H7 (cell line): ENCODE measurements around the gene CEP170. TPM values are rescaled to one million over a fixed set of nuclear protein-coding genes. Genes with fewer than 3 reads are reported as not detected.

ENCODE experiments used
- DNase-seq: peaks from one replicate; pipeline ENCODE4 v3.0.0; 2012
- H3K27me3 ChIP-seq: 2 replicates; pipeline ENCODE4 v1.6.0; 2011; ENCODE audit warnings: mild to moderate bottlenecking, low read length; ENCODE audit not compliant: control insufficient read depth, insufficient read depth
- H3K36me3 ChIP-seq: replicated peaks from 2 replicates; pipeline ENCODE4 v1.5.1; 2011; ENCODE audit warnings: low read length; ENCODE audit not compliant: control insufficient read depth, insufficient read depth
- H3K4me3 ChIP-seq: 2 replicates; pipeline ENCODE4 v1.5.1; 2011; ENCODE audit warnings: low read depth, mild to moderate bottlenecking, control low read depth, low read length, moderate library complexity; ENCODE audit not compliant: insufficient read depth
- total RNA-seq: library from RNA; depleted of rRNA; stranded (reverse); fragments of >200 nt; shearing (Covaris generic); gene quantifications from 2 replicates; pipeline ENCODE4 v1.2.3, GENCODE V29; 2014

Gene CEP170
- total RNA-seq, 1 experiment from 2014 or later = 113 TPM

- no peak overlapping the region for H3K4me3 ChIP-seq
Observed at GRCh38 chr1:243257189-243257588, 2.1 kb upstream of the CEP170 start.

GRCh38 chr1:243256590-243256989, 1.5 kb upstream of the CEP170 start:
- DNase-seq = no peak
- Histone ChIP-seq H3K36me3 (no peaks in the 10 kb centered on the region), H3K4me3 (peak overlapping the region; percentile 75), H3K27me3 (no peaks in the 10 kb centered on the region)

More at GRCh38 chr1:243257189-243257588, 2.1 kb upstream of the CEP170 start:
- no peaks in the 10 kb centered on the region for H3K36me3 ChIP-seq
- no peaks in the 10 kb centered on the region for H3K27me3 ChIP-seq
- DNase-seq = no peak

- Histone ChIP-seq H3K27me3 (no peaks in the 10 kb centered on the region), H3K36me3 (no peaks in the 10 kb centered on the region), H3K4me3 (peak within 1 kb of the TSS; percentile 95)
- peak; percentile 86 for DNase-seq
Observed at GRCh38 chr1:243255791-243256512, 871 bp upstream of the CEP170 start, which contains the start of gene SDCCAG8. TSS of gene SDCCAG8 (plus strand) at chr1:243256041. CDS start at chr1:243256174, 133 bp downstream.

DNA sequence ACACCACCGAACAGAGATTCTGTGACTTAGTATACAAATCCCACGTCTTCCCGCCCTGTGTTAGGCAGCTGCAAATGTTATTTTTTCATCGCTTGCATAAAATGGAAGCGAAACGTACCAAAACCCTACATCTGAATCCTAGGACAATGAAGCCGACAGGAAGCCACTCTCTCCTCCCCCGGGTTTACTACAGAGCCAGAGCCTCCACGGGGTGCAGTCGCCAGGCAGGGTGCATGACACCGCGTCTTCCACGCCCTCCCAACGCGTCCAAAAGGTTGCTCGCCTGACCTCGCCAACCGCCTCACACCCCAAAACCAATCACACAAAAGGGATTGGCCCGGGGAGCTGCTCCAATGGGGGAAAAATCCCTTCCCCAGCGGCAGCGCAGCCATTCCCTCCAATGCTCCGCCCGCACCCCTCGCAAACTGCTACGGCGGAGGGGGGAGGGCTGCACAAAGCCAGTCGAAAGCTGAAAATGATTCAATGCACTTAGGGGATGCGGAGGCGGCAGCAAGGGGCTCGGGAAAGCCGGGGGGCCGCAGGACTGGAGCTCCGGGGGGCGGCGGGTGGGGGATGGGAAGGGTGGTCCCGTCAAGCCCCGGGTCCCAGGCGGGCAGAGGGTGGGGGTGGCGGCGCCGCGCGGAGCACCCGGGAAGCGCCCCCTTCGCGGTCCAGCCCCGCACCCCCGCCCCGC, 701 bp downstream of the CEP170 start:
- peak; percentile 72 for DNase-seq
- no peaks in the 10 kb centered on the region for H3K27me3 ChIP-seq
- no peaks in the 10 kb centered on the region for H3K36me3 ChIP-seq
- peak overlapping the region; percentile 95 for H3K4me3 ChIP-seq

DNA sequence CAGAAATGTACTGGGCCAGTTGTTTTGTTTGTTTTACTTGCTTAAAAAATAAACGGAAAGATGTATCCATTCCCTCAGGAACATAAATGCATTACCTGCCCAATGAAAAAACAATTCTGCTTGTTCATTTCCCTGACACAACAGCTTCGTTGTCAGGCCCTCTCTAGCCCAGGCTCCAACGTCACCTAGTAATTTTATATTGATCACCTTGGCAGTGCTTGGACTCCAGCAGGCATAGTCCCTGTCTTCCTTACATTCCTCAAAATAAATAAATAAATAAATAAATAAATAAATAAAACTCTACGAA, 1.2 kb downstream of the CEP170 start:
- Histone ChIP-seq H3K4me3 (peak overlapping the region; percentile 95), H3K36me3 (no peaks in the 10 kb centered on the region), H3K27me3 (no peaks in the 10 kb centered on the region)
- DNase-seq = no peak

DNA sequence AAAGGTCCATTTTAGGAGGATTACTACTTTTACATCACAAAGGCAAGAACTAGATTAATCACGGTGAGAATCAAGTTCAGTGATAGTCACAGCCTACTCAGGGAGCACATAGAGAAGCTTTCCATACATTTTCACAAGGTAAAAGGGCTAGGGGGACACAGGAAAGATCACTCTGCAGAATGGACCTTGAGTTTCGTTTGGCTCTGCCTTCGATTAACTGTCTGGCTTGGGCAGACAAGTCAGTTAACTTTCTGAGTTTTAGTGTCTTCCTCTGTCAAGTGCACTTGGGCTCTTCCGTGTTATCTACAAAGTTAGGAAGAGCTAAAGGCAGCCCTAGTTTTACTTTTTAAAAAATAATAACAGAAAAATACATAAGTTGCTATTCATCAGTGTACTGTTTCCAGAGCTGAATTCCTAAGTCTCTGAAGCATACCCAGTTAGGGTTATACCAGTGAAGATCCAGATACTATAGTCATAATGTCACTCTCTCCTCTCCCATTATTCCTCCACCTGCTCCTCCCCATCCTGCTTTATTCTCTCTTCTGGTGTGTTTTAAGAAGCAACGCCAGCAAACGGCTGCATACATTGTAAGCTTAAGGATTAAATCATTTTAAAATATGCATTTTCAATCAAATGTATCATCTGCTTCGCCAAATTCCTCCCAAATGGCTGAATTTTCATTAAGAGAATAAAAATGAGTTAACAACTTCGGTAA, 1.7 kb downstream of the CEP170 start:
- H3K4me3 ChIP-seq = peak overlapping the region; percentile 95
- H3K36me3 ChIP-seq = no peaks in the 10 kb centered on the region
- no peak for DNase-seq
- H3K27me3 ChIP-seq = no peaks in the 10 kb centered on the region

- DNase-seq = no peak
- Histone ChIP-seq H3K27me3 (no peaks in the 10 kb centered on the region), H3K4me3 (no peak overlapping the region), H3K36me3 (no peaks in the 10 kb centered on the region)
Observed at GRCh38 chr1:243251539-243251938, 3.5 kb downstream of the CEP170 start.

- no peak overlapping the region for H3K4me3 ChIP-seq
- no peaks in the 10 kb centered on the region for H3K36me3 ChIP-seq
- H3K27me3 ChIP-seq = no peaks in the 10 kb centered on the region
- no peak for DNase-seq
Observed at GRCh38 chr1:243250102-243250501, 5.0 kb downstream of the CEP170 start.

DNA sequence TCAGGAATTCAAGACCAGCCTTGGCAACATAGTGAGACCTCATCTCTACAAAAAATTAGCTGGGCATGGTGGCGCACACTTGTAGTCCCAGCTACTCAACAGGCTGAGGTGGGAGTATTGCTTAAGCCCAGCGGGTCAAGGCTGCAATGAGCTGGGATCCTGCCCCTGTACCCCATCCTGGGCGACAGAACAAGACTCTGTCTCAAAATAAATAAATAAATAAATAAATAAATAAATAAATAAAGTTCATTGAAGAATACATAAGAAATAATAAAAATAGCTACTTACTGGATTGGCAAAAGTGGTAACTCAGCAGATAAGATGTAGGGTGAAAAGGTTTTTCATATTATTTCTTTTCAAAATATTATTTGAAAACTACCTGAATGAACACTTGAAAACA, 5.9 kb downstream of the CEP170 start:
- no peaks in the 10 kb centered on the region for H3K27me3 ChIP-seq
- DNase-seq = no peak
- H3K4me3 ChIP-seq = no peak overlapping the region
- no peaks in the 10 kb centered on the region for H3K36me3 ChIP-seq

DNA sequence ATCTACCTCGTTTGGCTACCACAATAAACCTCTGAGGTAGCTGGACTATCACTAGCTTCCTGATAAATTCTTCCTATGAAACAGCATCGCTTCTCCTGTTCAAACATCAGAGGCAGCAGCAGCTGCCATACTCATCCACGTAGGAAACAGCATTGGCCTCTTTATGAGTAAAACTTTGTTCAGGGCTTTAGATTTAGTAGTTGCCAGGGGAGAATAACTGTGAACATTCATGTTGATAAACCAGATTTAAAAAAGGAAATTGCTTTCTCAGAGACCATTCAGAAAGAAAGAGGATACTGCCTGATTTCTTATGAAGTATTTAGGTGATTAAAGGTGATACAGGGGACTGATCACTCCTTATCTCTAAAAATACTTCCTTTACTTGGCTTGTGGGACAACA, 7.2 kb downstream of the CEP170 start:
- no peaks in the 10 kb centered on the region for H3K36me3 ChIP-seq
- no peak for DNase-seq
- no peaks in the 10 kb centered on the region for H3K27me3 ChIP-seq
- no peak overlapping the region for H3K4me3 ChIP-seq

- no peak for DNase-seq
- Histone ChIP-seq H3K27me3 (no peaks in the 10 kb centered on the region), H3K4me3 (no peak overlapping the region), H3K36me3 (no peaks in the 10 kb centered on the region)
Observed at GRCh38 chr1:243246916-243247315, 8.2 kb downstream of the CEP170 start.

DNA sequence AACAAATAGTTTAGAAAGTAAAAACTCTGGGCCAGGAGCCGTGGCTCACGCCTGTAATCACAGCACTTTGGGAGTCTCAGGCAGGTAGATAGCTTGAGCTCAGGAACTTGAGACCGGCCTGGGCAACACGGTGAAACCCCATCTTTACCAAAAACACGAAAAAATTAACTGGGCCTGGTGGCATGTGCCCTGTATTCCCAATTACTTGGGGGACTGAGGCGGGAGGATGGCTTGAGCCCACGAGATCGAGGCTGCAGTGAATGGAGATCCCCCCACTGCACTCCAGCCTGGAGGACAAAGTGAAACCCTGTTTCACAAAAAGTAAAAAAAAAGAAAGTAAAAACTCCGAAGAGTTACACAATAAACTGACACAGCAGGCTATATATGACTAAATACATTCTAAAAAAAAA, 10.6 kb downstream of the CEP170 start:
- Histone ChIP-seq H3K36me3 (no peaks in the 10 kb centered on the region), H3K27me3 (no peaks in the 10 kb centered on the region), H3K4me3 (no peak overlapping the region)
- DNase-seq = no peak

DNA sequence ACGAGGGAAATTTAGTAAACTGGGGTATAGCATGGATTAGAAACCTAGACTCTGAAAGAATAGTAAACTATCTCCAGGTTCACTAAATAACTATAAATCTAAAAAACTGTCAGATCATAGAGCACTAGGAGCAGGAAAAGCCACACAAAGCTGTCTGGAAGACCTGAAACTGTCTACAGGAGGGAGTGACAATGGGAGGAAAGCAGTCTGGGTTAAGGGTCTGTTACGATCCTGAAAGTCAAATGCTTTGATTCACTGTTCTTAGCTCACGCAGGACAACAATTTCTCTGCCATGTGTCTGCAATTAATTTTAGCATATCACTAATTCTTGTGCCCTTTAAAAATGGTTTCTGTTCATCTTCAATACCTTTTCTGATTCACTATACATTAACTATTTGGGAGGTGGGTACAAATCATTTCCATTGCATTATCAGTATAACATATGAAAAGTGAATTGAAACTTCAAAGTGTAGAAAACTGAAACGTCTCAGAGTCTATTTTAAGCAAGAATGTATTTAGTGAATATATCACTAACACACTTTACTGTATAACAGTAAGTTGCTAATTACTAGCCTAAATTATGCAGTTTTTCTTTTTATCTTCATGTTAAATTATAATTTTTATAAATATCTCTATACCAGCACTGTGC, 18.4 kb downstream of the CEP170 start:
- Histone ChIP-seq H3K36me3 (no peaks in the 10 kb centered on the region), H3K27me3 (no peaks in the 10 kb centered on the region), H3K4me3 (no peak overlapping the region)
- DNase-seq = no peak

- no peak for DNase-seq
- no peak overlapping the region for H3K4me3 ChIP-seq
- H3K27me3 ChIP-seq = no peaks in the 10 kb centered on the region
- H3K36me3 ChIP-seq = no peaks in the 10 kb centered on the region
Observed at GRCh38 chr1:243234978-243235647, 20.0 kb downstream of the CEP170 start.
